Loucy (cell line): ENCODE measurements around the gene CRNKL1.

Experiments used
- CTCF ChIP-seq: fragments of 200-600 bp; sonication (generic); conservative IDR thresholded peaks from 2 replicates; pipeline ENCODE4 v1.5.1; 2014; ENCODE audit warnings: mild to moderate bottlenecking, antibody characterized with exemption, low read length
- EZH2phosphoT487 ChIP-seq: fragments of 200-600 bp; IDR thresholded peaks from 2 replicates; pipeline ENCODE4 v1.6.1; 2018; ENCODE audit warnings: antibody characterized with exemption, mild to moderate bottlenecking, moderate library complexity, borderline replicate concordance

DNA sequence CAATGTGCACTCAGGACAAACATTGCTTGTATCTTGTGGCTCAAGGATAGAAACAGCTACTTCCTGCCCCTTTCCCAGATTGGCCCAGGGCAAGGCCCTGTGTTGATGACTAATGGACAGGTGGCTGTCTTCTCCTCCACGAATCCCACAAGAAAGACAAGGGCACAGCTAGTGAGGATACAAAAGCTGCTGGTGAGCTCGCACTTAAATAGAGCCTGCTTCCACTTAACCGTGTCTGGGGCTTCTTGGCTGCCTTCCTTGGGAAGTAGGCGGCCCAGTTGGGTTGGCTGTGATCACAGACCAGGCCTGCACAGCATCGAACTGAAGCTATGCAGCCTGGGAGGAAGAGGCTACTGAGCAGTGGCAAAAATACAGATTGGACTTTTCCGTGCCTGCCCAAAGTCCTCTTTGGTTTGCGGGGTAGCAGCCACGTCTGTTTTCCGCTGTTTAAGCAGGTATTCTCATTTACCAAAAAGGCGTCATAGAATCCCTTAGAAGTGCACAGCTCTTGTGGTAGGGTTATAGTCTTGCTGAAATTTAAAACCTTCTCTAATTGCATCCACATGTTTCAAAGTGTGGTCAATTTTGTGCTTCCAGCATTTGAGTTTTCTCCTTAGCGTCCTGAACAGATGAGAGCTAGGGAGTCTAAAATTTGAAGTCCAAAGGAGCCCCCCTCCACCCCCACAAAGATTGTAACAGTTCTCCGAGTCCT lies 58.2 kb downstream of the CRNKL1 start:
- TF ChIP-seq EZH2phosphoT487 (no peak), CTCF (no peak)
